ENCODE measurements around the gene GRIK1.

Gene GRIK1

DNA sequence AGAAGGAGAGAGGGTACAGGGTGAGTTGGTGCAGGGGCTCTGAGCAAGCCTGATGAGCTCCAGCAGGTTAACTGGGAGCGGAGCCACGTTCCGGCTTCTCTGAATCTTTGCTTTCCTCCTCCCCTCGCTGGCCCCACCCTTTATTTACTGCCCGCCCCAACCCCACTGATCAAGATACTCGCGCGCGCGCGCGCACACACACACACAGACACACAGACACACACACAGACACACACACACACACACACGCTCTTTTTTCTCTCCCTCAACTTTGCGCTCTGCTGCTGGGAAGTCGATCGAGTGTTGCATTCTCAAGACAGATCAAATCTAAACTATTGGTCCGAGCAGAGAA, at the start of gene GRIK1:
TSS of gene GRIK1 (minus strand) at position 73 of the 352 bp plus-strand sequence.
- TF ChIP-seq, protein P1, sequence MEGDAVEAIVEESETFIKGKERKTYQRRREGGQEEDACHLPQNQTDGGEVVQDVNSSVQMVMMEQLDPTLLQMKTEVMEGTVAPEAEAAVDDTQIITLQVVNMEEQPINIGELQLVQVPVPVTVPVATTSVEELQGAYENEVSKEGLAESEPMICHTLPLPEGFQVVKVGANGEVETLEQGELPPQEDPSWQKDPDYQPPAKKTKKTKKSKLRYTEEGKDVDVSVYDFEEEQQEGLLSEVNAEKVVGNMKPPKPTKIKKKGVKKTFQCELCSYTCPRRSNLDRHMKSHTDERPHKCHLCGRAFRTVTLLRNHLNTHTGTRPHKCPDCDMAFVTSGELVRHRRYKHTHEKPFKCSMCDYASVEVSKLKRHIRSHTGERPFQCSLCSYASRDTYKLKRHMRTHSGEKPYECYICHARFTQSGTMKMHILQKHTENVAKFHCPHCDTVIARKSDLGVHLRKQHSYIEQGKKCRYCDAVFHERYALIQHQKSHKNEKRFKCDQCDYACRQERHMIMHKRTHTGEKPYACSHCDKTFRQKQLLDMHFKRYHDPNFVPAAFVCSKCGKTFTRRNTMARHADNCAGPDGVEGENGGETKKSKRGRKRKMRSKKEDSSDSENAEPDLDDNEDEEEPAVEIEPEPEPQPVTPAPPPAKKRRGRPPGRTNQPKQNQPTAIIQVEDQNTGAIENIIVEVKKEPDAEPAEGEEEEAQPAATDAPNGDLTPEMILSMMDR (IDR thresholded peaks at IDR 0.05; ENCODE audit: low read depth, low read length): no peak
- H3K4me3 ChIP-seq (ENCODE audit: low read depth, low read length): peak within 1 kb of the TSS; percentile 29

DNA sequence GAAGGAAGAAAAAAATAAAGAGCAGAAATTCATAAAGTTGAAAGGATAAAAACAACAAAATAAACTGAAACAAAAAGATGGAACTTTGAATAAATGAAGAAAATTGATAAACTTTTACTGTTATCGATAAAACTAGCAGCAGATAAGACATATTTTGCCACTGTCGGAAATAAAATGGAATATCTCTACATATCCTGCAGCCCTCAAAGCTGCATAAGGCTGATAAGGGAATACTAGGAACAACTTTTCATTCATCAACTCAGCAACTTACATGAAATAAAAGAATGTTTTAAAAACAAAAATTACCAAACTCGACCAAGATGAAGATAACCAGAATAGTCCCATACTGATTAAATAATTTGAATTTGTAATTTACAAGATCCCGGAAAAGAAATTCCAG, 48.0 kb upstream of the GRIK1 start:
- H3K4me3 ChIP-seq (ENCODE audit: low read depth, low read length): no peak overlapping the region
- TF ChIP-seq, protein P1 (IDR thresholded peaks at IDR 0.05; ENCODE audit: low read depth, low read length): no peak

DNA sequence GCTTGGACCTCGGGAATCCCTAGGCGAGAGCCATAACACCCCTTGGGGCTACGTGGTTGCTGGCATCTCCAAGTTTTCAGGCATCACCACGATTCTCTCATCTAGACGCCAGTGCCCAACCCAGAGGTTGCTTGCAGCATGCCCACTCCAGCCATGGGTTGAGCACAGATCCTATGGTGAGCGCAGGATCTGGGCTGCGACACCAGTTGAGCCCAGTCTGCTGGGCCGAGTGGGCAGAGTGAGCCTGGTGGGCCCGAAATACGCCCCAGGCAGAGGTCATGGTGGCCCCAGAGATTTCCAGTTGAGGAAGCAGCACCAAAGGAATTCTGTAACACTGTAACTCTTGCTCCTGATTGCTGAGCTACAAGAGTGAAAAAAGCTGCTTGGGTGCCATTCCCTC, 46.1 kb upstream of the GRIK1 start:
- H3K4me3 ChIP-seq (ENCODE audit: low read depth, low read length): no peak overlapping the region
- TF ChIP-seq, protein P1 (IDR thresholded peaks at IDR 0.05; ENCODE audit: low read depth, low read length): no peak

DNA sequence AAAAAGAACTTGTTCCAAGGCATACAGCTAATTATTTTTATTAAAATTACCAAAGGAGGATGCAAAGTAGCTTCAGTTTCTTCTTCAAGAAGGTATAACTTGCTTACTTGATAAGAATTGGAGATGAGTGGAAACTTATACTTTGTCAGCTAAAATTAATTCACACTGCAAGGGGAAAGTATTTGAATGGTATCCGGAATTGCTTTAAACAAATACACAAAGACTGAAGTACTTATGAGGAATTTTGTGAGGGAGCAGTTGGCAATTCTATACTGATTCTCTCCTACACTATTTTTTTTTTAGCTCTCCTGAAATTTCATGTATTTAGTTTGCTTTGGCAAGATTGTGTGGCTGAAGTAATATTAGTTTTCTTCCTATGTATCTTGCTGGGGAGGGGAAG, 39.2 kb upstream of the GRIK1 start:
- H3K4me3 ChIP-seq (ENCODE audit: low read depth, low read length): no peak overlapping the region
- TF ChIP-seq, protein P1 (IDR thresholded peaks at IDR 0.05; ENCODE audit: low read depth, low read length): no peak

DNA sequence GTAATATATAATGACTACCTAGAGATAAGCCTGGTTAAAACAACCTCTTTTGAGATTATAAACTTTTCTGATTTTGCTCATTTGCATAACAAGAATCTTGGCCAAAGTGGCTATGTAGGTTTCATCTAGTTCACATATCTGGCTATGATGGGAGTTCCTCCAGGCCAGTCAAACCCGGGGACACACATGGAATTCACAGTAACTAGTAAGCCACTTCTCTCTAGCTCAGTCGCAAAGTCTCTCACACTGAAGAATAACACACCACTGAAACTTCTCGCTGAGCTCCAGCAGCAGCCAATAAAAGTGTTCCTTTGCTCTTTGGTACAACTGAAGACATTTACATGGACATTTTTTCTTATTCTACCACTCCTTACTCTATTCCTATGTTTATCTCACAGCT, 36.0 kb upstream of the GRIK1 start:
- no peak overlapping the region for H3K4me3 ChIP-seq (ENCODE audit: low read depth, low read length)
- TF ChIP-seq, protein P1 (IDR thresholded peaks at IDR 0.05; ENCODE audit: low read depth, low read length): no peak

DNA sequence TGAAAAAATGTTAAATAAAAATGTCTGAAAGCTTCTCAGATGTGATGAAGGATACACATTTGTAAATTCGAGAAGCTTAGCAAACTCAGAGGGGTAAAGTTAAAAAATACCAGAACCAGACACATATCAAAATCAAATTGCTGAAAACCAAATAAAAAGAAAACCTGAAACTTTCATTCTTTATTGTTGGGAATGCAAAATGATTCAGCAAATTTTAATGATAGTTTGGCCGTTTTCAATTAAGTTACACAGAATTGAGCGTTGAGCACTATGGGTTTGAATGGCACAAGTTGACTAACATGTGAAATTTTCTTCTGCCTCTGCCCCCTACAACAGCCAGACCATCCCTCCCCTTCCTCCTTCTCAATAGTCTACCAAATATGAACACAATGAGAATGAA, 33.5 kb upstream of the GRIK1 start:
- TF ChIP-seq, protein P1 (IDR thresholded peaks at IDR 0.05; ENCODE audit: low read depth, low read length): no peak
- no peak overlapping the region for H3K4me3 ChIP-seq (ENCODE audit: low read depth, low read length)

DNA sequence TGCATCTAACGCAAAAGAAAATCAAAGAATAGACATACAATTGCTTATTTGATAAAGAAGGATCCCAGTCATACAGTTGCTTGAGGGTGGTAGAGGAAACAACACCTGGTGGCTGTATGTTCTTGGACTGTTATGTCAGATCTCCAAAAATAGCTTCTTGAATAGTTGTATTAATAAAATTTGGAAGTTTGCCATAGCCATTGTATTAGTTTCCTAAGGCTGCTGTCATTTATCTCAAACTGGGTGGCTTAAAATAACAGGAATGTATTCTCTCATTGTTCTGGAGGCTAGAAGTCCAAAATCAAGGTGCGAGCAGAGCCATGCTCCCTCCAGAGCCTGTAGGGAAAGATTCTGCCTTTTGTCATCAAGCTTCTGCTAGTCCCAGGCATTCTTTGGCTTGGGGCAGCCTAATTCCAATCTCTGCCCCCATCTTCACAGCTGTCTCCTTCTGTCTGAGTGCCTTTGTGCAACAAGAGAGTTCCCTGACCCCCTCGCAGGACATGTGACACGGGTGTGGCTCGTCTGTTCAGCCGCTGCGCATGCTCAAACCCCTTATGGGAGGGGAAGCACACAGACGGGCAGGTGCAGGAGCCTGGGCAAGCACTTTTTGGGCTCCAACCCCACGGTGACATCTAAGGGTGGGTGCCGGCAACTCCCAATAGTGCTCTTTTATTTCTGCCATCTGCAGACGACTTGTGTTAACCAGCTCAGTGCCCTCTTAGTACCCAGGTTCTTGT, 21.7 kb upstream of the GRIK1 start:
- TF ChIP-seq, protein P1 (IDR thresholded peaks at IDR 0.05; ENCODE audit: low read depth, low read length): no peak
- H3K4me3 ChIP-seq (ENCODE audit: low read depth, low read length): no peak overlapping the region

All from WI38 (cell line).